HG03442 (cell line): ENCODE data around the gene RBM33.

Source experiments
- ATAC-seq: cut with Tn5 transposase; IDR thresholded peaks from one replicate; pipeline ENCODE4 v1.9.1; 2021; ENCODE audit warnings: mild to moderate bottlenecking, moderate library complexity; ENCODE audit not compliant: unreplicated experiment

Gene RBM33

GRCh38 chr7:155744971-155745683, 100.7 kb downstream of the RBM33 start:
- ATAC-seq = no peak

GRCh38 chr7:155745737-155746136, 101.3 kb downstream of the RBM33 start:
- peak; percentile 9 for ATAC-seq

GRCh38 chr7:155746188-155746587, 101.7 kb downstream of the RBM33 start:
- ATAC-seq = peak; percentile 78

- no peak for ATAC-seq
These were observed 102.7 kb downstream of the RBM33 start for GRCh38 chr7:155747209-155747608.

DNA sequence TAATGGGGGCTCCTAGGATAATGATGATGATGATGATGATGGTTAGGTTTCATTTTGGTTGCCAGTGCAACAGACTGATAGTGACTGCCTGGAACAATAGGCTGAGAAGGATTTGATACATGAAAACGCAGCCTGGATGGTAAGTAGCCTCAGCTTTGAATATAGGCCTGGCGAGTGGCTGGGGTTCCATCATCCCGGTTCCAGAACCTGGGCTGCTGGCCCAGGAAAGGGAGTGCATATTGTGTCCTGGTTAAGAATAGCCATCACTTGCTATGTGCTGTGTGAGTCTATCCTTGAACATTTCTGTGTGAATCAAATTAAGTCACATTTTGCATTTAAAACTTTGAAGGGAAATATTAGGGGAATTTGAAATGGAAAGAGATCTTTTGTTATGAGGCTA, 105.1 kb downstream of the RBM33 start:
- no peak for ATAC-seq

- no peak for ATAC-seq
These were observed 106.0 kb downstream of the RBM33 start for GRCh38 chr7:155750255-155751125.

GRCh38 chr7:155751409-155751808, 106.9 kb downstream of the RBM33 start:
- no peak for ATAC-seq

GRCh38 chr7:155752756-155753445, 108.4 kb downstream of the RBM33 start:
- ATAC-seq = peak; percentile 53

DNA sequence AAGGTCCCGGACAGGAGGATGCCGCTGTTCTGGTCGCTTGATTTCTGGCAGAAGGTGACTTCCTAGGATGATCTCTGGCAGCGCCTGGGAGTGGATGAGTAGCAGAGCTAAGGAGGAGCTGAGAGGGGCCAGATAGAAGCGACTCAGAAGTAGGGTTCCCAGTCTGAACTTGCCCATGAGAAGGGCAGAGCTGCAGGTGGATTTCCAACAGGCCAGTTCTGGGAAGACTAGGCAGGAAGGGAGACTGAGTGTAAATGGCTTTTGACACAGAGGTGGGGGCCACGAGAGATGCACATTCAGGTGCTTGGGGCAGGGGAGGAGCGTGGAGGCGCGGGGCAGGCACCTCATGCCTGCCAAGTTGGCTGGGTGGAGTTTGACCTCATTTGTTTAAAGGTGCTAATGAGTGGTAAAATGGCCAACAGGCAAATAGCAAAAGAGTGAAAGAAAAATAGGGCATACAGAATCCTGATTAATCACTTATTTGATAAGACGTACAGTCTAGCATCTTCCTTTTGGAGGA, 109.0 kb downstream of the RBM33 start:
- ATAC-seq = no peak

- ATAC-seq = no peak
These were observed 109.7 kb downstream of the RBM33 start for GRCh38 chr7:155754165-155754564.

- no peak for ATAC-seq
These were observed 110.6 kb downstream of the RBM33 start for GRCh38 chr7:155755026-155755425.

DNA sequence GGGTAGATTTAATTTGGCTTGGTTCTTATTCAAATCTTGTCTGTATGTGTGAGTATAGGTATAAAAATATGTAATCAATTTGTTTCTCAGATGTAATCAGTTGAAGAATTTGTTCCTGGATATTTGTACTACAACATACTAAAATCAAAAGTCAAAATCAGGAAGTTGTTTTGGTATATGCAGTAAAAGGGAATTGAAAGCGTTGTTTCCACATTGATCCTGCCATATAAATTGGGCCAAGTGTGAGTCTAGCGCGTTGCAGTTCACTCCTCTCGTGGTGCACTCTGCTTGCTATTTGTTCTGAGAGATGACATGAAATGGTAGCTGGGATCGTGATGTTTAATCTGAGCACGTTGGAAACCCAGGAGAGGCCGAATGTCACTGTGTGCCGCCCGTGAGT, 111.9 kb downstream of the RBM33 start:
- ATAC-seq = no peak

GRCh38 chr7:155758348-155758747, 113.9 kb downstream of the RBM33 start:
- no peak for ATAC-seq

DNA sequence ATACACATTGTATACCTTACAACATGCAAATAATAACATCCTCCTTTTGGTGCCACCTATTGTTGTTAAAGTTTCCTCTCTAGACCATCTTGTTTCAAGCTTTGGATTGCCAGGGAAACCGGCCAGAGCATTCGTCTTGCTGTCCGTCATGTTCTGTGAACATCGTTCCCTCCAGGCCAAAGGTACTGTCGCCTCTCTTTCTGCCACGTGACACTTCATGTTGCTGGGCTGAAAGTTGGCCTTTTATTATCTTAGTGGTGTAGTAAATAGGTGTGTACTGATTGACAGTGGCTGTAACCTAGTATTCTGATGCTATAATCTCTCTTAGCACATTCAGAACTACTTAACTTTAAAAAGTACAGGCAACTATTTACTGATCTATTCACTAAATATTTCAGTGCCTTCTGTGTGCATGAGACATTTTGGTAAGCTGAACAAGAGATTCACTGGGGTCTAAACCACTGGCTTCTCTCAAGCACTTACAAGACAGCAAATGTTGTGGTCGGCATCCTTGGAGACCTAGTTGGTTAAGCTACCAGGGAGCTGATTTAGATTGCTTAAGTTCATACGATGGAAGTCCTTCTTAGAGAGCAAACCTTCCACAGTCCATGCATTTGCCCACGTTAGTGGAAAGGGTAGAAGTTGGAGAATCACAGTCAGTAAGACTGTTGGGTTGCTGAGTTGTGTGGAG, 115.4 kb downstream of the RBM33 start:
- no peak for ATAC-seq

GRCh38 chr7:155761162-155761561, 116.7 kb downstream of the RBM33 start:
- ATAC-seq = no peak

DNA sequence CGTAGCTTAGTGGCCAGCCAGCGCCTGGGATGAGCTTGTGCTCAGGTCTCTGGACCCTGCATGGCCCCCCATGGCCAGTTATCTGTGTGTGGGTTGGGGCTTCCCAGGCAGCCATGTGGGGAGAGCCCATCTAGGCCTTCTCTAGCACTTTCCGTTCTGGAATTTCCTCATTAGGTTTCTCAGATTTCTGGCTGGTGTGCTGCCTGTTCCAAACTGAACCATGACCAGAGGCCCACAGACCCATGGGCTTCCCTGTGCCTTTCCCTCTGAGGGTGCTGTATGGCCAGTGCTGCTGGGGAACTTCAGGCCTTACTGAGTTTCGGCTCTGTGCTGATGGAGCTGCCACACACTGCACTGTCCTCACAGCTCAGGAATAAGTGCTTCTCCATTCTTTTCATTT, 117.6 kb downstream of the RBM33 start:
- no peak for ATAC-seq

- no peak for ATAC-seq
These were observed 118.2 kb downstream of the RBM33 start for GRCh38 chr7:155762655-155763054.

DNA sequence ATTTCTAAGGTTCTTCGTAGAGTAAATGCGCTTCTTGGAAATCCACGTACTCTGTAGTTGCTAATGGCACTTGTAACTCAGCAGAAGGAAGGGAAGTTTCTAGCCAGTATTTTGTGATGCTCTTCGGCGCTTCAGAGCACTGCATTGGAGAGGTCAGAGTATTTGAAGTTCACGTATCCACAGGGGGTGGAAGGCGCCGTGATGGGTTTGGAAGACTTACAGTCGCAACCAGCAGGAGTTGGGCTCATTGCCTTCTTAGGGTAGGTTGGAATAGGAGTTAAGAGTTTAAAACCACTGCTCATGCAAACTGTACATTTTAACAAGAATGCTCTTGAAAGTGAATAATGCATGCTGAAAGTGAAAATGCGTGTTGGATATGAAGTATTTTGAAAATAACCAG, 118.7 kb downstream of the RBM33 start:
- no peak for ATAC-seq

GRCh38 chr7:155763691-155764437, 119.4 kb downstream of the RBM33 start:
- ATAC-seq = peak; percentile 59

GRCh38 chr7:155764438-155764793, 120.0 kb downstream of the RBM33 start:
- ATAC-seq = peak; percentile 35
